Activated T-helper 9 cell treated with anti-CD3 and anti-CD28 coated beads, Interleukin-2, amount 50 U/mL, for 16 hours (primary cell): ENCODE data around the gene POGK.
"Not testable (repeated sequence)": the region's sequence is repeated elsewhere in the genome, so short reads cannot be mapped to it uniquely, and the experiment has no call there.

Source experiments
- DNase-seq: peaks from one replicate; pipeline ENCODE4 v3.0.0-alpha.2; 2020; ENCODE audit warnings: low read depth

The POGK gene

DNA sequence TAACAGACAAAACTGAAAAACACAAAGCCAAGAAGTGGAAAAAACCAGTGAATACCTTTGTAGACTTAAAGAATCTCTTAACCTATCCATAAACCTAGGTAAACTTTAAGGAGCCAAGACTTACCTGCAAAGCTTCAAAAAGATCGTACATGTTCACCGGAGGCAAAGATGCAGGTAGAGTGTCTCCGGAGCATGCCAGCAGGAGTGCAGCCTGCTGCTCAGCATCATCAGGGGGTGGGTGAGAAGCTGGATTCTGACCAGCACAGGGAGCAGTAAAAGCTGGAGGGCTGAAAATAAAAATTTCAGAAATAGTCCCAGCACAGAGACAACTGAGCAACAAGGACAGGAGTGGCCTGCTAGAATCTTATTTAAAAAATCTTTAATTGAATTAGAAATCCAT is 18.7 kb downstream of the POGK start:
- DNase-seq, result no peak

DNA sequence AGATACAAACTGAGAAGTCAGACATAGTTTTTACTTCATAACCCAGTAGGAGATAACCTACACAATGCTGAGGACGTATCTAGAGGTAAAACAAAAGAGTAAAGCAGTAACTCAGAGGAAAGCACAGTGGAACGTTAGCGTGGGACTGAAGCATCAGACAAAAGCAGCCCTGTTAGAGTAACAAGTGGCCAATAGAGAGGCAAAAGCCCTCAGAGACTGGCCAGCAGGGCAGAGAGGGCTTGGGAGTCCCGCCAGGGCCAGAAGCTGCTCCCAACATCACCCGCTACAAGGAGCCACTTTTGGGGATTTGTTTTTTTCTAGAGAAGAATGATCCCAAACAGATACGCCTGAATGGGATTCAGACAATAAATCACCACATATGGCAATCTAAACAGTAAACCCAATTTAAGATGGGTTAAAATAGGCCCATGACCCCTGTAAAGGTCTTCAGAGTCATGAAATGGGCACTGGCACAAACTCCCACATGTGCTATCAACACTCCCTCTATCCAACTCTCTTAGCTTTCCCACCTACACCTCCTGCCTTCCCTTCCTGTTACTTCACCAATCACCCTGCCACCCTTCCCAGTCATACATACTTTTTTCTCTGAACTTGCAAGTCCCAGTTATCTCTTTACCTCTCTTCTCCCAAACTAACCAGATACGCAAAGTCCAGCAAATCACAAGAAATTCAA is 19.6 kb downstream of the POGK start:
- DNase-seq, result no peak

DNA sequence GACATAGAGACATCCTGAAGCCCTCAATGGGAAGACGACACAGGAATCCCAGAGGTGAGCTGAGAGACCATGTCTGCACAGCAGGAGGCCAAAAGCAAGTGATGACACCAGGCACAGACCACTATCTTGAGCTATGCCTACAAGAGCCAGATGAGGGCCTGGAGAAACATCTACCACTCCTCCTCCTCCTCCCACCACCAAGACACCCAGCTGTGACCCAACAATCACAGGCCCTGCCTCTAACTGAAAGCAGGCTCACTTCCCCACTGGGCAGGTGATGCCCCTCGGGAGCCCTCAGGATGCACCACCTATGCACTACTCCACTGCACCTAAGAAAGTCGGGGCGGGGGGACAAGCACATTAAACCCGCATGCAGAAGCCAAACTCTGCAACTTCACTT is 20.3 kb downstream of the POGK start:
- no peak for DNase-seq

DNA sequence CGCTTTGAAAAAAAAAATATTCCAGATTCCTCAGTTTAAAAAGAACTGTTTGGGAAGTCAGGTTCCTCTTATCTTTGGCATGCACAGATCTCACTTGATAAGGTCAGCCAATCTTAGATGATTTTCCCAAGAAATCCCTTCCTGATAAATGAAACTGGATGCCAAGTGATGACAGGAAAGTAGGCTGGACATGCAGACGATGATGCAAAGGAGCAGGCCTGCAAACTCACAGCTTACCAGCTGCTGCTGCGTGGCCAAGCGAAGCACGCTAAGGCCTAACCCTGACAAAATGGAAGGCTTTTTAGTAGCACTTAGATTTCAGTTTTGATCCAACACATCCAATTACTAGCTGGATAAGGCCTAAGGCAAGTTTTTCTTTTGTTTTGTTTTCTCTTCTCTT is 26.7 kb downstream of the POGK start:
- DNase-seq, result no peak

DNA sequence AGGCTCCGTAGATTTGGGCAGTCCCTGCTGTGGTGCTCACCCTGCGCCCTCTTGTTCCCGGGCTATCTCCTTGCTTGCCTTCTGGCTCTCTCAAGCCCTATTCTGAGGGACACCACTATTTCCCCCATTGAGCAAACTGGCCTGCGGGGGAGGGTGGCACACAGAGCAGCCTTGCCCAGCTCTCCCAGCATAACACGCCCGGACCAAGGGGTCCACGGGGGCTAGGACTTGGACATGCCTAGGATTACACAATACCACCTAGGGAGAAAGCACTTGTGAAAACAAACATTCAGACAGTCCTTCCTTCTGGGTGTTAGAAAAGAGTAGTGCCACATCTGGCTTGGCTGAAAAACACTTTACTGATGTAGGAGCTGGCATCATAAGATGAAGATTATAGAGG is 29.4 kb downstream of the POGK start:
- no peak for DNase-seq

DNA sequence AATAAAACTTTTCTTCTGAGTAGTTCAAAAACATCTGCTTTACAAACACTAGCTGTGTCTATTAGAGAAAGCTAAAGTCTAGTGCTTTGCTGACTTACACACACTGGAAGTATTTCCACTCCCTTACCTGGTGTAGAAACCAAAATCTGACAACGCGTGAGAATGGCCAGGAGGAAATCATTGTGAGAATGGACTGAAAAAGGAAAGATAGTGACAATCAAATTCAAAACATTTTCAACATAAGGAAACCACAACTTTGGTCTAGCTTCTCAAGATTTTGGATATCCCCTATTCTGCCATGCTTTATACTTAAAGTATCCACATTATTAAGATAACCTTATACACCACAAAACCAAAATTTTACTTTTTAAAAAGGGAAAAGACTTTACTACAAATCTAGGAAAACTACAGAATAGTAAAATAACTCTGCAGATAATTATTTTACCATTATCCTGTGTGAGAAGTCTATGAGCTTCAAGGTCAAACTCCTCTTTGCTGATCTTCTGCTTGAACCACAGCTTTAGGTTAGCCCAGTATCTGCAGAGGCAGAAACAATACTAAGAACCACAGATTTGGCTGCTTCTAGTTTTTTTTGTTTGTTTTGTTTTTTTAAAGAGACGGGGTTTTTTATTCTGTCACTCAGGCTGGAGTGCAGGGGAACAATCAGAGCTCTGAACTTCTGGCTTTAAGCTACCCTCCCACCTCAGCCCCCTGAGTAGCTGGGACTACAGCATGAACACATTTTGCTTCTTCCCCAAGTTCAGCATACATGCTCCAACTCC is 30.2 kb downstream of the POGK start:
- DNase-seq, result no peak

DNA sequence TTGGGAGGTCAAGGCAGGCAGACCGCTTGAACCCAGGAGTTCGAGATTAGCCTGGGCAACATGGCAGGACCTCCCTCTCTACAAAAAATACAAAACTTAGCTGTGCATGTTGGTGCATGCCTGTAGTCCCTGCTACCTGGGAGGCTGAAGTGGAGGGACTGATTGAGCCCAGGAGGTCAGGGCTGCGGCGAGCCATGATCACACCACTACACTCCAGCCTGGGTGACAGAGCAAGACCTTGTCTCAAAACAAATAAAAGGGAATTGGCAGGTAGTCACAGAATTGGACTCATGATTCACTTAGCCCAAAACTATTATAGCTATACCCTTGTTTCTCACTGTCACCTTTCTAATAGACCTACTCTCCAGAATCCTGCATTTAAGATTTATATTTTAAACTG is 31.3 kb downstream of the POGK start:
- no peak for DNase-seq

DNA sequence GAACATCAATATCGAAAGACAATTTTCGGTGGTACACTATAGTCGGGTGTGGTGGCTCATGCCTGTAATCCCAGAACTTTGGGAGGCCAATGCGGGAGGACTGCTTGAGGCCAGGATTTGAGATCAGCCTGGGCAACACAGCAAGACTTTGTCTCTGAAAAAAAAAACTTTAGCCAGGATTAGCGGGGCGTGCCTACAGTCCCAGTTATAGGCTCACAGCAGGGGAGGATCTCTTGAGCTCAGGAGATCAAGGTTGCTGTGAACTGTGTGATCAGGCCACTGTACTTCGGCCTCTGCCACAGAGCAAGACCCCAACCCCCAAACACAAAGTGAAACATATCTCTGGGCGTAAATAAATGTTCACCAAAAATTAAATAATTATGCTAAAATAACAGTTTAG is 35.2 kb downstream of the POGK start:
- DNase-seq, result no peak

DNA sequence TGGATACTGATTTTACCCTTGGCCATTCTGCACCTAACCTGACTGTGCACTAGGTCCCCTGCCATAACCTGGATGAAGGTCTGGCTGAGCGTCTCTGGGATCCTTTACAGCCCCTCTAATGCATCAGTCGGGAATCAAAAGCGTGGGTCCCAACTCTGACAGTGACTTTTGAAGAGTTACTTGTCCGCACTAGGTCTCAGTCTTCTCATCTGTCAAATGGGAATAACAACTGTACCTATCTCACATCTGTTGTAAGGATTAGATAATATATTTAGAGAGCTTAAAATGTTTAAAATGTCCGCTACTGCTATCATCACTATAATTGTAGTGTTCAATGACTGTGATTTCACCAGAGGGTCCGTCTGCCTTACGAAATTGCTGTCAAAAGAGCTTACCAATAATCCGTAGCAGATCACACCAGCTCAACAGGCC is 36.0 kb downstream of the POGK start:
- no peak for DNase-seq

DNA sequence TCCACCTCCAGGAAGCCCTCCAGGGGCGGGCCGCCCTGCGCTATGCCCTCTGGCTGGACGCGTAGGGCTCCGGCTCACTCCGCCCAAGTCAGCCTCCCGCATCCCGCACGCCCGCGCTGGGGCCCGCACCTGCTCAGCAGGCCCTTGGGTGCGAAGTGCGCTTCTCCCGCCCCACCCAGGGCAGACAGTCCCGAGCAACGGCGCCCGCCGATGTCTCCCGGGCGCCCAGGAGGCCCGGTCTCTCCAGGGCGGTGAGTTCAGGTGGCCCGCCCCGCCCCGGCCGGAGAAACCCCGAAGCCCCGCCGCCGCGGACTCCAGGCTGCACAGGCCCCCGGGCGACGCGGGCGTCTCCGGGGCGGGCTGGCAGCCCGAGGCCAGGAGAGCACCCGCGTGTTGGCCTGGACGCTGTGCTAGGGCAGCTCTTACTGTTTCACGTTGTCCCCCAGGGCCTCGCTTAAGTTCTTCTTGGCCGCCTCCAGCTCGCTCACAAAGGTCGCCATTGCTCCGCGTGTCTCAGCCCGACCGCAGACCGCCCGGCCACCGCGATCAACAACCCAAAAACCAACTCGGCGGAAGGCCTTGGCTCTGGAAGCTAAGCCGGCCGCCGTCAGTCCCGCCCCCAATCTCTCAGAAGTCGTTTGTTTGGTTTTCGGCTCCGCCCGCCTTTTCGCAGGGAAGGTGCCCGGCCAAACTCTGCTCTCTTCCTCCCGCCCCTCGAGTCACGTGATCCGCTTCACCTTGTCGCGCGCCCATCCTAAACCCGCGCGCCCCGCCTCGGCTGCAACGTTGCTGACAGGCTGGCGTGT is 36.7 kb downstream of the POGK start, which contains the start of gene TADA1:
Gene TADA1 (minus strand): TSS at position 531 of the 806 bp plus-strand sequence. CDS start 31 bp downstream, at position 500.
- peak; percentile 98 for DNase-seq

DNA sequence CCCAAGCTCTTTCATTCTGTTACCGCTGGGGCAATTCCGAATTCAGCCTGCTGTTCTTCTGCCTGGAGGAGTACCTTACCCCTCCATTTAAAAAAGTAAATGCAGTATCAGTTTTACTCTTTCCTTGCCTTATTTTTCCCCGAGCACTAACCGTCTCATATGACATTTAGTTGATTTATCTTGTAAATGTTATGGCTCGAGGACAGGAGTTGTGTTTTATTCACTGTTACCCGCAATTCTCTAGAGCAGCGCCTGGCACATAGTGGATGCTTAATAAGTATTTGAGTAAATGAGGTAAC is 37.2 kb downstream of the POGK start:
- DNase-seq, result no peak

DNA sequence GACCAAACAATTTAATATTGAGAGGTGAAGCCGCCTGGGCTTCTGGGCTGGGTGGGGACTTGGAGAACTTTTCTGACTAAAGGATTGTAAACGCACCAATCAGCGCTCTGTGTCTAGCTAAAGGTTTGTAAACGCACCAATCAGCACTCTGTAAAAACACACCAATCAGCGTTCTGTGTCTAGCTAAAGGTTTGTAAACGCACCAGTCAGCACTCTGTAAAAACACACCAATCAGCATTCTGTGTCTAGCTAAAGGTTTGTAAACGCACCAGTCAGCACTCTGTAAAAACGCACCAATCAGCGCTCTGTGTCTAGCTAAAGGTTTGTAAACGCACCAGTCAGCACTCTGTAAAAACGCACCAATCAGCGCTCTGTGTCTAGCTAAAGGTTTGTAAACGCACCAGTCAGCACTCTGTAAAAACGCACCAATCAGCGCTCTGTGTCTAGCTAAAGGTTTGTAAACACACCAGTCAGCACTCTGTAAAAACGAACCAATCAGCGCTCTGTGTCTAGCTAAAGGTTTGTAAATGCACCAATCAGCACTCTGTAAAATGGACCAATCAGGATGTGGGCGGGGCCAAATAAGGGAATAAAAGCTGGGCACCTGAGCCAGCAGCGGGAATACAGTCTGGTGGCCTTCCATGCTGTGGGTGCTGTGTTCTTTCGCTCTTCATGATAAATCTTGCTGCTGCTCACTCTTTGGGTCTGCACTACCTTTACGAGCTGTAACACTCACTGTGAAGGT is 39.1 kb downstream of the POGK start:
- DNase-seq, result not testable (repeated sequence)

DNA sequence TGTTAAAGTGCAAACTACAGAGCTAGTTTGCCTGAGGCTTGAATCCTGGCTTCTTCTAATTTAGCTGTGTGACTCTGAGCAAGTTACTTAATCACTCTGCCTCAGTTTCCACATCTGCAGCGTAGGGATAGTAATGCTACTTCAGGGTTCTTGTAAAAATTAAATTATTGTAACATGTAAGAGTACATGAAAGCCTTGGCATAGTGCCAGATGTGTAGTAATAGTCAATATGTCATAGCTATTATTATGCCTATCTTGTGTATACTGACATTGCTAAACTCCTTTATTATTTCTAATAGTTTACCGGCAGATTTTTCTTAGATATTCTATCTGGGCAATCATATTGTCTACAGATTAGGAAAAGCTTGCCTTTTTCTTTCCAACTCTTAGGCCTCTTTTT is 43.6 kb downstream of the POGK start:
- DNase-seq, result no peak

DNA sequence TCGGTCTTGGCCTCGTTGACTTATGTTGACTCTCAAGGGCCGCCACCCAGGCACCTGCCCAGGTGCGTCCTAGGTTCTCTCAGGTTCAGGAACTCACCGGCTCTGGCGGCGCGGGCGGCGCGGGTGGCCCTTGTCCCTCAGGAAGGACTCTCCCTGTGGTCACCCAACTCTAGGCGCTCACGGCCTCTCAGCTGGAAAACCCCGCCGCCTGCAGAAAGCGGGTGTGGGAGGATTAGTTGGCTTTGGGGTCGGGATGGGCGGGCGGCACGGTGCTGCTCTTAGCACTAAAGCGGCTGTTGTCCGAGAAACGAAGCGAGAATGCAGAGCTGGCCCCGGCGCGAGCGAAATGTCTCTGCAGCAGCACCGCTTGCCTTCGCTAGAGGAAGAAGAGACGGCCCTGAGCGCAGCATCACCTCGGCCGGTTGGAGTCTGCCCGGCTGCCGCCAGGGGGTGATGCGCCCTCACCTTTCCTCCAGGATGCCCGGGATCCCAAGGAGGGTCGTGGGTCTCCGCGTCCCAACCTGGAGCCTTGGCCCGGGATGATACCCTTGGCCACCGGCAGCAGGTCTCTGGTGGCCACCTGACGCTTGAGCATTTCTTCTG is 44.9 kb downstream of the POGK start:
- no peak for DNase-seq

DNA sequence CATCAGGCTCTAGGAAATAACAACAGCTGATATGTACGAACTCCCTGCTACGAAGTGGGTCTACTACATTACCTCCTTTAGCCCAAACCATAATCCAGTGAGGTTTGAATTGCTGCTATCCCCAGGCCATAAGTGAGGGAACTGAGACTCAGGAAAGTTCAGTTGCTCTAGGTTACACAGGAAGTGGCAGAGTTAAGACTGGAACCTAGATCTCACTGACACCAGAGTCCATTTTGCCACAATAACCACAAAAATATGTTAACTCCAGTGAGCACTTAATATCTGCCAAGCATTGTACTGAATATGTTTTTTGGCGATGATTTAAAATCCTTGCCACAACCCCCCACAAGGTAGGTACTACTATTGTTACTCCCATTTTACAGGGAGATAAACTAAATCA is 45.7 kb downstream of the POGK start:
- DNase-seq, result no peak

DNA sequence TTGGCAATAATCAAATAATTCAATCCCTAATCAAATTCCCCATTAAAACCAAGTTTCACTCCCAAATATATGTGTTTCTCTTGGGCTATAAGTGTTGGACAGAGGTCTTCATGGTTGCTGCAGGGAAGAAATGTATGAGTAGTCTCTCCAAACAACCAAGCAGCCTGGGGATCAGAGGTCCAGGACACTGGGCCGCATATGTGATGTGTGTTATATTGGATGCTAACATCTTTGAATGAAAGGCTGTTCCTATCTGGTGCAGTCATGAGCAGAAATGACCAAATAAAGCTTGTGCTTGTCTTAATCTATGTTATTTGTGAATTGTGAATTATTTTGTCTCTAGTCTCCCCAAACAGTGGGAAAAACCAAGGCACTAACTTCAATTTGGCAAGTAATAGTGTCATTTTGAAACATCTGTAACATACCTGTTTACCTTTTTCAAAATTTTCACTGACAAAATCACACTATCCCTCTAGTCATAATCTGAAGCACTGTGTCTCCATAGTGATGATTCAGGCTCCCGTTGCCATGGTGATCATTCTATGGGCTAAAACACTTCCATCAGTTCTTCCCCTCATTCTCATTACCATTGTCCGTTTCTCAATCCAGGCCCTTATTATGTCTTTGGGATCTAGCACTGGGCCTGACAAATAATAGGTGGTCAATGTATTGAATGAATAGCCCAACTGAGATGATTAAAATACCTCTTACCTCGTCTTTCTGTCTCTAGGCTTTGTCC is 49.3 kb downstream of the POGK start:
- no peak for DNase-seq

DNA sequence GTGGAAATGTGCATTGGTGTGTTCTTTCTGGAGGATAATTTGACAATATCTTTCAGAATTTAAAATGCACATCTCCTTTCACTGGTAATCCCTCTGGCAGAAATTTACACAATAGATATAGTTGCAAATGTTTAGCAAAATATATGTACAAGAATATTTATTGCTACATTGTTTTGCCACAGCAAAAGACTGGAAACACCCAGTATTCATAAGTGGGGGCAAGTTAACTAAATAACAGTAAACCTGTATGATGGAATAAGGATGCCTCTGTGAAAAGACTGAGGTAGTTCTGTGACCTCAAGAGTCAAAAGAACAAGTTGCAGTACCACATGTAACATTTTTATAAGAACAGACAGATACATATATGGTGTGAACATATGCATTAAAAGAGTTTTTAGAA is 50.5 kb downstream of the POGK start:
- no peak for DNase-seq

DNA sequence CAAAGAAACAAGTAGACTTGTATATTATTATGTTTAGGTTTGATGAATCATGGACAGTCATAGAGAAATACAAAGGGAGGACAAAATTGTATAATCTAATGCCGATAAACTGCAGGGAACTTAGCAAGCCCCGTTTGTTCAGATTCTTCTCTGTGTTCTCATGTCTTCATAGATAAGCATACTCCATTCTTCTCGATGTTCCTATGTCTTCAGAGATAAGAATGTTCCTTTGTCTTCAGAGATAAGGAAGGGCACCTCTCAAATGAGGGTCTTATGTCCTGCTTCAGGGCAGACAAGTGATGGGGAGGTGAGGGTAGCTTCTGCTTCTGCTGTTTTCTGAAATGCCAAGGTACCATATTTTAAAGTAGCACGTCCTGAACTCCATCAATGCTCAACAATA is 56.5 kb downstream of the POGK start:
- DNase-seq, result no peak

DNA sequence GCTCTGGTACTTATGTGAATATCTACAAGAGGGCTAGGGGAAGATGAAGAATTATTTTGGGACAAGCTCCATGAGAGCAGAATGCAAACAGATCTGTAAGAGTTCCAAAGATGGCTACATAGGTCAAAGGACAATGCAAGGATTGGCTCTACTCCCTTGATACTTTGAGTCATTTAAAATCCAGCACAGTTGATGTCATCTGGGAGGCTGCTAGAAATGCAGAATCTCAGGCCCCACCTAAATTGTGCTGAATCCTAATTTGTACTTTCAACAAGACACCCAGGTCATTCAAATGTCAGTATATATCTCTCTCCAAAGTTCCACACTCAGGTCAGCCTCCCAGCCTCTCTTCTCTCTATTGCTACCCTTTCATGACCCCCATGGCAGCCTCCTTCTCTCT is 60.5 kb downstream of the POGK start:
- no peak for DNase-seq

DNA sequence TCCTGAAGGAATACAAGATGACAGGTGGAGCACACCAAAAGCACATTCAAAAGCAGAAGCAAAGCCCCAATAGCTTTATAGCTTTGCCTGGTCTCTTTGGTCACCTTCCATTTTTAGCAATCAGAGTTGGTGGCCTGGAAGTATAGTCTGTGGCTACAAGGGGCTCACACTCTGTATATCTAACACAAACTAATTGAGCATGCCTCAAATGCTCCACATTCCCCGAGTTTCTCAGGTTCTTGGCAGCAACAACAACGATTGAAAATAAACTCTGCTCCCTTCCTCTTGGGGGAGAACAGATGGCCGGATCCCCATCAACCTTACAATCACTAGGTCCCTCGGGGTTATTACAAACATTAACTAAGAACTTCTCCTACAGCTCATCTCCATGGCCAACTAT is 61.7 kb downstream of the POGK start:
- DNase-seq, result no peak

DNA sequence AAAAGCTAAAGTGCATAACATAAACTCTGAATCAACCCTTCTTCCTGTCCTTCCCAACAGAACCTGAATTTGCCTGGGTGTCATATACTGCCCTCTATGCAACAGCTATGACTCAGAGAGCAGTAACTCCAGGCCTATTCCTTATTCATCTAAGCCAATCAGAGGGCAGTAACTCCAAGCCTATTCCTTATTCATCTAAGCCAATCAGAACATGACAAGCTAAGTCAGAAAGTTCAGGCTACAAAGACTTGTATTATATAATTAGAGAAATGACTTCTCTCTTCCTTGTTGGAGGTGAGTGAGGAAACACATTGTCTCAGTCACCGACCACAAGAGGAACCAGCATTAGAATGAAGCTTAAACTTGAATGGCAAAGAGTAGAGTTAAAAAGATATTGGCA is 63.0 kb downstream of the POGK start:
- DNase-seq, result no peak
